Mesendoderm (in vitro differentiated cells): ENCODE results near the gene ADAMTS12. TPM values are rescaled to one million over a fixed set of nuclear protein-coding genes. Genes with fewer than 3 reads are reported as not detected.
A peak's percentile ranks its signal among the peaks of the same experiment; 100 is the strongest.

Source experiments
- DNase-seq: peaks from one replicate; pipeline ENCODE4 v3.0.0; 2013
- H2AK5ac ChIP-seq: 2 replicates; pipeline ENCODE4 v1.6.1; 2013; ENCODE audit warnings: low read length, inconsistent platforms
- H2BK120ac ChIP-seq: 2 replicates; pipeline ENCODE4 v1.6.1; 2013; ENCODE audit warnings: low read depth, mild to moderate bottlenecking, low read length, moderate library complexity, mixed read lengths
- H2BK15ac ChIP-seq: replicated peaks from 2 replicates; pipeline ENCODE4 v1.6.1; 2013; ENCODE audit warnings: low read depth, mild to moderate bottlenecking, moderate library complexity
- H2BK5ac ChIP-seq: 2 replicates; pipeline ENCODE4 v1.6.1; 2013; ENCODE audit warnings: low read length, inconsistent platforms
- H3K18ac ChIP-seq: 2 replicates; pipeline ENCODE4 v1.6.1; 2013; ENCODE audit warnings: mild to moderate bottlenecking, low read length, mixed read lengths
- H3K23ac ChIP-seq: one replicate; pipeline ENCODE4 v1.6.1; 2013; ENCODE audit warnings: low read length
- H3K27ac ChIP-seq: 2 replicates; pipeline ENCODE4 v1.5.1; 2013; ENCODE audit warnings: low read depth, mild to moderate bottlenecking, inconsistent platforms, low read length, moderate library complexity
- H3K27me3 ChIP-seq: 2 replicates; pipeline ENCODE4 v1.6.1; 2013; ENCODE audit warnings: low read length, control low read depth, mild to moderate bottlenecking, inconsistent platforms; ENCODE audit not compliant: insufficient read depth, poor library complexity
- H3K36me3 ChIP-seq: 2 replicates; pipeline ENCODE4 v1.6.1; 2013; ENCODE audit warnings: low read length, inconsistent platforms; ENCODE audit not compliant: control insufficient read depth, insufficient read depth
- H3K4ac ChIP-seq: one replicate; pipeline ENCODE4 v1.6.1; 2013; ENCODE audit warnings: low read depth, mild to moderate bottlenecking, low read length, moderate library complexity
- H3K4me1 ChIP-seq: 2 replicates; pipeline ENCODE4 v1.6.1; 2013; ENCODE audit warnings: low read depth, low read length, inconsistent platforms; ENCODE audit not compliant: control insufficient read depth
- H3K4me2 ChIP-seq: 2 replicates; pipeline ENCODE4 v1.6.1; 2013; ENCODE audit warnings: low read length
- H3K4me3 ChIP-seq: 2 replicates; pipeline ENCODE4 v1.5.1; 2013; ENCODE audit warnings: mild to moderate bottlenecking, low read length
- H3K56ac ChIP-seq: one replicate; pipeline ENCODE4 v1.6.1; 2013; ENCODE audit warnings: low read length
- H3K79me1 ChIP-seq: 2 replicates; pipeline ENCODE4 v1.6.1; 2013; ENCODE audit warnings: low read length, inconsistent platforms
- H3K79me2 ChIP-seq: 2 replicates; pipeline ENCODE4 v1.6.1; 2013; ENCODE audit warnings: mild to moderate bottlenecking, low read length; ENCODE audit not compliant: control insufficient read depth, insufficient read depth
- H3K9ac ChIP-seq: 2 replicates; pipeline ENCODE4 v1.6.1; 2013; ENCODE audit warnings: low read length, inconsistent platforms
- H4K5ac ChIP-seq: one replicate; pipeline ENCODE4 v1.6.1; 2013; ENCODE audit warnings: low read length
- H4K8ac ChIP-seq: one replicate; pipeline ENCODE4 v1.6.1; 2013; ENCODE audit warnings: low read depth, mild to moderate bottlenecking, control low read depth, low read length, moderate library complexity
- WGBS: extraction: QIAGEN DNeasy Blood & Tissue Kit; methylation state at CpG from one replicate; pipeline ENCODE4 v1.1.7; 2013; ENCODE audit warnings: low lambda C conversion rate, missing lambda C conversion rate; ENCODE audit not compliant: insufficient coverage; ENCODE audit errors: extremely low coverage; 5-methylcytosine and 5-hydroxymethylcytosine counted together
- polyA plus RNA-seq, 2 experiments: library from polyadenylated mRNA; stranded (reverse); fragments of 200-250 nt; gene quantifications; one replicate each; pipeline ENCODE4 v1.2.3, GENCODE V29; 2013

Gene ADAMTS12, protein sequence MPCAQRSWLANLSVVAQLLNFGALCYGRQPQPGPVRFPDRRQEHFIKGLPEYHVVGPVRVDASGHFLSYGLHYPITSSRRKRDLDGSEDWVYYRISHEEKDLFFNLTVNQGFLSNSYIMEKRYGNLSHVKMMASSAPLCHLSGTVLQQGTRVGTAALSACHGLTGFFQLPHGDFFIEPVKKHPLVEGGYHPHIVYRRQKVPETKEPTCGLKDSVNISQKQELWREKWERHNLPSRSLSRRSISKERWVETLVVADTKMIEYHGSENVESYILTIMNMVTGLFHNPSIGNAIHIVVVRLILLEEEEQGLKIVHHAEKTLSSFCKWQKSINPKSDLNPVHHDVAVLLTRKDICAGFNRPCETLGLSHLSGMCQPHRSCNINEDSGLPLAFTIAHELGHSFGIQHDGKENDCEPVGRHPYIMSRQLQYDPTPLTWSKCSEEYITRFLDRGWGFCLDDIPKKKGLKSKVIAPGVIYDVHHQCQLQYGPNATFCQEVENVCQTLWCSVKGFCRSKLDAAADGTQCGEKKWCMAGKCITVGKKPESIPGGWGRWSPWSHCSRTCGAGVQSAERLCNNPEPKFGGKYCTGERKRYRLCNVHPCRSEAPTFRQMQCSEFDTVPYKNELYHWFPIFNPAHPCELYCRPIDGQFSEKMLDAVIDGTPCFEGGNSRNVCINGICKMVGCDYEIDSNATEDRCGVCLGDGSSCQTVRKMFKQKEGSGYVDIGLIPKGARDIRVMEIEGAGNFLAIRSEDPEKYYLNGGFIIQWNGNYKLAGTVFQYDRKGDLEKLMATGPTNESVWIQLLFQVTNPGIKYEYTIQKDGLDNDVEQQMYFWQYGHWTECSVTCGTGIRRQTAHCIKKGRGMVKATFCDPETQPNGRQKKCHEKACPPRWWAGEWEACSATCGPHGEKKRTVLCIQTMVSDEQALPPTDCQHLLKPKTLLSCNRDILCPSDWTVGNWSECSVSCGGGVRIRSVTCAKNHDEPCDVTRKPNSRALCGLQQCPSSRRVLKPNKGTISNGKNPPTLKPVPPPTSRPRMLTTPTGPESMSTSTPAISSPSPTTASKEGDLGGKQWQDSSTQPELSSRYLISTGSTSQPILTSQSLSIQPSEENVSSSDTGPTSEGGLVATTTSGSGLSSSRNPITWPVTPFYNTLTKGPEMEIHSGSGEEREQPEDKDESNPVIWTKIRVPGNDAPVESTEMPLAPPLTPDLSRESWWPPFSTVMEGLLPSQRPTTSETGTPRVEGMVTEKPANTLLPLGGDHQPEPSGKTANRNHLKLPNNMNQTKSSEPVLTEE (N-terminal part only)
- polyA plus RNA-seq (2013, experiment 1 of 2), result 2.5 TPM
- polyA plus RNA-seq (2013, experiment 2 of 2), result 2.5 TPM

- Histone ChIP-seq H3K79me2 (no peaks in the 10 kb centered on the region), H2AK5ac (no peak within 1 kb of the TSS), H3K18ac (peak within 1 kb of the TSS; percentile 94), H3K4me2 (peak within 1 kb of the TSS; percentile 90), H3K9ac (peak within 1 kb of the TSS; percentile 62), H3K4me3 (peak within 1 kb of the TSS; percentile 40), H2BK5ac (peak within 1 kb of the TSS; percentile 40), H3K36me3 (no peaks in the 10 kb centered on the region), H4K5ac (no peak within 1 kb of the TSS), H3K4ac (peak within 1 kb of the TSS; percentile 25), H3K27ac (peak within 1 kb of the TSS; percentile 29), H3K23ac (no peak within 1 kb of the TSS), H3K4me1 (peaks cover 2% of the 10 kb centered on the region), H4K8ac (no peak within 1 kb of the TSS), H3K56ac (peak within 1 kb of the TSS; percentile 82), H2BK15ac (no peak within 1 kb of the TSS), H3K79me1 (no peaks in the 10 kb centered on the region), H3K27me3 (no peaks in the 10 kb centered on the region), H2BK120ac (no peak within 1 kb of the TSS)
- DNase-seq, result peak; percentile 76
- no CpG with 5 or more reads among the region's 45 CpGs for WGBS
These were observed at the start of gene ADAMTS12 for GRCh38 chr5:33891788-33892619. Gene ADAMTS12, minus strand, starts transcription at chr5:33891990. Its CDS starts 134 bp downstream, at chr5:33891856.

GRCh38 chr5:33941090-33941489 is 49.3 kb upstream of the ADAMTS12 start:
- WGBS, result no CpG with 5 or more reads among the region's 5 CpGs
- Histone ChIP-seq H3K4me3 (no peak overlapping the region), H3K4ac (no peak overlapping the region), H3K4me1 (no peaks in the 10 kb centered on the region), H2BK120ac (no peak overlapping the region), H3K56ac (no peak overlapping the region), H3K79me2 (no peaks in the 10 kb centered on the region), H3K18ac (no peak overlapping the region), H2BK15ac (no peak overlapping the region), H2AK5ac (no peak overlapping the region), H2BK5ac (no peak overlapping the region), H3K27me3 (peaks cover 3% of the 10 kb centered on the region), H3K36me3 (no peaks in the 10 kb centered on the region), H3K27ac (no peak overlapping the region), H3K79me1 (no peaks in the 10 kb centered on the region), H3K4me2 (no peak overlapping the region), H3K9ac (no peak overlapping the region), H4K8ac (no peak overlapping the region), H3K23ac (no peak overlapping the region), H4K5ac (no peak overlapping the region)
- no peak for DNase-seq

DNA sequence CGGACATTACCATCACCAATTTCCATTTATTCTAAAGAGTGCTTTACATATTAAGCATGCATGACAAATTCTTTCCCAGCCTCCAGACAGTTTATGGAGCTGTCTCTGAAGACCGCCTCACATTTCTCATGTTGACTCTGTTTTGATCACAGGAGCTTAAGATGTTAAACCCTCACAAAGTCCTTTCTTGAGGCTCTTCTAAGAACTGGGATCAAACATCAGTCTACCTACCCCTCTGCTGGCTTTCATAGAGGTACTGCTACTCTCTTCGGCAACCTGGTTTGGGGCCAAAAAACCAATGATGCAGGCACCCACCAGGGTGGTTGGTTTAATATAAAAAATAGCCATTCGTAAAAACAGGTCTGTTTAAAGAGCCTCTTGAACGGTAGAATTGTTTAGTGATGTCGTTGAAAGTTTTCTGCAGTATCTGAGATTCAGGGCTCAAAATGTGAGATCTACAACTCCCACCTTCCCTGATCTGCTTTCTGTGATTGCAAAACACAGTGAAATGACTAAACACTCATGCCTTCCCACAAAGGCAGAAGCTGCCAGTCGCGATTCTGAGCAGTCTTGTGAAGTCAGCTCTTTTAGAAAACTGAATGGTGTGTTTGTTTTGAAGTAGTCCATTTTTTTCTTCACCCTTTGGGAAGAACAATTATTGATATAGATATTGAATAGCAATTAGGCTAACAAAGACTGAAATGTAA is 47.9 kb upstream of the ADAMTS12 start:
- DNase-seq, result no peak
- Histone ChIP-seq H3K79me1 (no peaks in the 10 kb centered on the region), H4K8ac (no peak overlapping the region), H2AK5ac (no peak overlapping the region), H3K4me3 (no peak overlapping the region), H2BK120ac (no peak overlapping the region), H3K56ac (no peak overlapping the region), H3K4ac (no peak overlapping the region), H3K27ac (no peak overlapping the region), H3K9ac (no peak overlapping the region), H2BK5ac (no peak overlapping the region), H3K4me1 (no peaks in the 10 kb centered on the region), H3K36me3 (no peaks in the 10 kb centered on the region), H3K27me3 (peaks cover 3% of the 10 kb centered on the region), H2BK15ac (no peak overlapping the region), H3K79me2 (no peaks in the 10 kb centered on the region), H3K23ac (no peak overlapping the region), H4K5ac (no peak overlapping the region), H3K18ac (no peak overlapping the region), H3K4me2 (no peak overlapping the region)
- no CpG with 5 or more reads among the region's 8 CpGs for WGBS

DNA sequence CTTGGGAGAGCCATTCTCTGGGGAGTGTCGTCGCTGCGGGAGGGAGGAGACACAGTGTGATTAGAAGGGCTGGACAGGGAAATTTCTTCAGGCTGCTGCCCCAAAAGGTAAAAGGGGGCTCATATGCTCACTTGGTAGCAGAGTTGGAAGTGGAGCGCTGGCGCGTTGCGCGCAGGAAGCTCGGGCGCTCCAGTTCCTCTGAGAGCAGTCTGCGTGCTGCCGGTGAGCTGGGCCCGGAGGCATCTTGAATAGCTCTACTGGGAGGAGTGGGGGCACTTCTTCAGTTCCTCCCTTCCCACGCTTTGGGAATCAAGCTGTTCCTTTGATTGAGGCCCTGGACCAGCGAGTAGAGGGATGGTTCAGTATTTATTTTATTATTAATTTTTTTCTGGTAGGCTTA is 47.1 kb upstream of the ADAMTS12 start:
- Histone ChIP-seq H2AK5ac (no peak overlapping the region), H2BK5ac (no peak overlapping the region), H3K4ac (no peak overlapping the region), H2BK120ac (no peak overlapping the region), H3K4me1 (no peaks in the 10 kb centered on the region), H4K5ac (no peak overlapping the region), H3K27me3 (peaks cover 3% of the 10 kb centered on the region), H3K4me3 (no peak overlapping the region), H3K27ac (no peak overlapping the region), H3K23ac (no peak overlapping the region), H3K79me2 (no peaks in the 10 kb centered on the region), H3K18ac (no peak overlapping the region), H3K36me3 (no peaks in the 10 kb centered on the region), H3K56ac (no peak overlapping the region), H3K9ac (no peak overlapping the region), H3K79me1 (no peaks in the 10 kb centered on the region), H3K4me2 (no peak overlapping the region), H2BK15ac (no peak overlapping the region), H4K8ac (no peak overlapping the region)
- no peak for DNase-seq
- no CpG with 5 or more reads among the region's 15 CpGs for WGBS

- no peak overlapping the region for H2AK5ac ChIP-seq
- no peak overlapping the region for H2BK120ac ChIP-seq
- H3K23ac ChIP-seq, result no peak overlapping the region
- WGBS, result no CpG with 5 or more reads among the region's 14 CpGs
- H3K27ac ChIP-seq, result no peak overlapping the region
- no peak overlapping the region for H2BK5ac ChIP-seq
- H3K4me3 ChIP-seq, result no peak overlapping the region
- no peak overlapping the region for H4K5ac ChIP-seq
- no peaks in the 10 kb centered on the region for H3K4me1 ChIP-seq
- no peaks in the 10 kb centered on the region for H3K79me2 ChIP-seq
- H3K4me2 ChIP-seq, result no peak overlapping the region
- H3K56ac ChIP-seq, result no peak overlapping the region
- no peaks in the 10 kb centered on the region for H3K79me1 ChIP-seq
- H2BK15ac ChIP-seq, result no peak overlapping the region
- H3K9ac ChIP-seq, result no peak overlapping the region
- H4K8ac ChIP-seq, result no peak overlapping the region
- no peak overlapping the region for H3K18ac ChIP-seq
- H3K4ac ChIP-seq, result no peak overlapping the region
- no peak for DNase-seq
- no peaks in the 10 kb centered on the region for H3K36me3 ChIP-seq
- peaks cover 3% of the 10 kb centered on the region for H3K27me3 ChIP-seq
These were observed 46.7 kb upstream of the ADAMTS12 start for GRCh38 chr5:33938507-33938796.
